AG04450 (cell line): Measurements from ENCODE around the gene KCNMA1. TPM values are rescaled to one million over a fixed set of nuclear protein-coding genes. Genes with fewer than 3 reads are reported as not detected.

Experiments
- CTCF ChIA-PET: fragments of 300-600, 350-600 bp; formaldehyde crosslinking; extraction: SDS; loops from one replicate; lab custom pipeline; 2022; ENCODE audit warnings: antibody characterized with exemption, inconsistent platforms; lab: Charles Lee
- POLR2A ChIA-PET: fragments of 350-600 bp; formaldehyde crosslinking; extraction: SDS; loops from one replicate; lab custom pipeline; 2021; ENCODE audit warnings: antibody characterized with exemption, inconsistent platforms; lab: Yijun Ruan, JAX
- DNase-seq: peaks from one replicate; pipeline ENCODE4 v3.0.0-alpha.2; 2011; ENCODE audit warnings: low read depth, low spot score
- H3K27ac ChIP-seq: one replicate; pipeline ENCODE4 v1.5.1; 2012; ENCODE audit warnings: low read depth, low read length, control low read depth
- H3K27me3 ChIP-seq: one replicate; pipeline ENCODE4 v1.6.0; 2012; ENCODE audit warnings: low read length; ENCODE audit not compliant: control insufficient read depth, insufficient read depth
- H3K4me3 ChIP-seq: 2 replicates; pipeline ENCODE4 v1.5.1; 2011; ENCODE audit warnings: mild to moderate bottlenecking, low read depth, low read length, control low read depth
- H3K9me3 ChIP-seq: 2 replicates; pipeline ENCODE4 v1.5.1; 2012; ENCODE audit warnings: low read length; ENCODE audit not compliant: control insufficient read depth, insufficient read depth
- polyA plus RNA-seq: library from polyadenylated mRNA; depleted of rRNA; stranded (reverse); fragments of >200 nt; gene quantifications from 2 replicates; pipeline ENCODE4 v1.2.3, GENCODE V29; 2011
- TF ChIP-seq, protein P1 (sequence below): IDR thresholded peaks from 2 replicates; pipeline ENCODE4 v1.5.1; 2011; ENCODE audit warnings: low read depth, low read length, control low read depth, inconsistent platforms

KCNMA1 gene
- polyA plus RNA-seq, 1 experiment = 58.8 TPM

DNA sequence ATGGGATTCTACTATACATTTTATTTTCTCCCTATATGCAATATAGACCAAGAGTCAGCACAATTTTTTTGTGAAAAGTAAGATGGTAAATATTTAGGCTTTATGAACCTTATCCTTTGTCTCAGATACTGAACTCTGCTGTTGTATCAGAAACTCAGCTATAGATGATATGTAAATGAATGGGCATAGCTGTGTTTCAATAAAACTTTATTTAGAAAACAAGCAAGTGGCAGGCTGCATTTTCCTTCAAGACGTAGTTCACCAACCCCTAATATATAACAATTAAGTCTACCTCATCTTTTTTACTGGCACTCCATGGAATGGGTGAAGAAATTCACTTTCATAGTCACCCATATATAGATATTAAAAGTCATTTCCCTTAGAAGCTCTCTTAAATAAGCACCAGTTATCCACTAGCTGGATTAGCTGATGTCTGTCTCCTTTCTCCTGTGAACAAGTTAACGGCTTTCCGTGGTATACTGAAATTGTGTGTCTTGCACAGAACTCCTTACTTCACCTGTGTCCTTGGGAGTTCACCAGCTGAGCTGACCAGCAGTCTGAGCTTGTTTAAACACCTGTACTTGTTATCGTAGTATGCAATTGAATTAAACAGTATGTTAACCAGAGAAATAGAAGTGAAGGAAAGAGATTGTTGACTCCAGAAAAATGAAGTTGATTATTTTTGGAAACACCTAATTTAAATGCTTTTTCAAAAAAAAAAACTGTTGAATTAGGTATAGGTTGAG is 770.6 kb downstream of the KCNMA1 start:
- Histone ChIP-seq H3K27ac (no peak overlapping the region), H3K9me3 (no peaks in the 10 kb centered on the region), H3K4me3 (no peak overlapping the region), H3K27me3 (peaks cover 7% of the 10 kb centered on the region)
- ChIA-PET CTCF (no interaction called here), POLR2A (no interaction called here)
- DNase-seq = no peak
- TF ChIP-seq, protein P1, sequence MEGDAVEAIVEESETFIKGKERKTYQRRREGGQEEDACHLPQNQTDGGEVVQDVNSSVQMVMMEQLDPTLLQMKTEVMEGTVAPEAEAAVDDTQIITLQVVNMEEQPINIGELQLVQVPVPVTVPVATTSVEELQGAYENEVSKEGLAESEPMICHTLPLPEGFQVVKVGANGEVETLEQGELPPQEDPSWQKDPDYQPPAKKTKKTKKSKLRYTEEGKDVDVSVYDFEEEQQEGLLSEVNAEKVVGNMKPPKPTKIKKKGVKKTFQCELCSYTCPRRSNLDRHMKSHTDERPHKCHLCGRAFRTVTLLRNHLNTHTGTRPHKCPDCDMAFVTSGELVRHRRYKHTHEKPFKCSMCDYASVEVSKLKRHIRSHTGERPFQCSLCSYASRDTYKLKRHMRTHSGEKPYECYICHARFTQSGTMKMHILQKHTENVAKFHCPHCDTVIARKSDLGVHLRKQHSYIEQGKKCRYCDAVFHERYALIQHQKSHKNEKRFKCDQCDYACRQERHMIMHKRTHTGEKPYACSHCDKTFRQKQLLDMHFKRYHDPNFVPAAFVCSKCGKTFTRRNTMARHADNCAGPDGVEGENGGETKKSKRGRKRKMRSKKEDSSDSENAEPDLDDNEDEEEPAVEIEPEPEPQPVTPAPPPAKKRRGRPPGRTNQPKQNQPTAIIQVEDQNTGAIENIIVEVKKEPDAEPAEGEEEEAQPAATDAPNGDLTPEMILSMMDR = no peak

DNA sequence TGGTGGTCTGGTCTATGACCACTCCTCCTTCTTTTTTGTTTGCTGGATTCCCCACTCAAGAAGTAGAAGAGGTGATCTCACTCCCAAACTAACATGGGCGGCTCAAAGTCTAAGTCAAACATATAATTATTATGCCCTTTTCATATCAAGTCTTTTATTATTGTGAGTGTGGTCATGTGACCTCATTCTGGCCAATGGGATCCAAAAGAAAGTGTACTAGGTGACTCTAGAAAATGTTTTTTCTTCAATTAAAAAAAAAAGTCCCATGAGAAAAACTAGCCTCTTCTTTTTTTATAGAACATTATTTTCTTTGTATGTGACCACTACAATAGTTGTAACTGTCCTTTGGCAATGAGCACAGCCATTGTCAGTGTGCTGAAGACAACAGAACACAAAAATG is 772.7 kb downstream of the KCNMA1 start:
- ChIA-PET POLR2A (no interaction called here), CTCF (no interaction called here)
- H3K27ac ChIP-seq = no peak overlapping the region
- no peak for DNase-seq
- peaks cover 4% of the 10 kb centered on the region for H3K27me3 ChIP-seq
- TF ChIP-seq, protein P1 = no peak
- no peaks in the 10 kb centered on the region for H3K9me3 ChIP-seq
- H3K4me3 ChIP-seq = no peak overlapping the region

DNA sequence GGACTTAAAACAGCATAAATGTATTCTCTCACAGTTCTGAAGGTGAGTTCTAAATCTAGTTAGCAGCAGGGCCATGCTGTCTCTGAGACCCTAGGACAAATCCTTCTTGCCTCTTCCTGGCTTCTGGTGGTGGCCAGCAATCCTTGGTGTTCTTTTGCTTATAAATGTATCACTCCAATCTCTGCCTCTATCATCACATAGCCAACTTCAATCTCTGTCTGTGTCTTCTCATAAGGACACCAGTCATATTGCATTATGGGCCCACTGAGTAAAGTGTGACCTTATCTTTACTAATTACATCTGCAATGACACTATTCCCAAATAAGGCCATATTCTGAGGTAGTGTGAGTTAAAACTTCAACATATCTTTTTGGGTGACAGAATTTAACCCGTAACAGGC is 778.9 kb downstream of the KCNMA1 start:
- TF ChIP-seq, protein P1 = no peak
- Histone ChIP-seq H3K4me3 (no peak overlapping the region), H3K27me3 (no peaks in the 10 kb centered on the region), H3K27ac (no peak overlapping the region), H3K9me3 (no peaks in the 10 kb centered on the region)
- DNase-seq = no peak
- POLR2A ChIA-PET = no interaction called here
- CTCF ChIA-PET = no interaction called here

DNA sequence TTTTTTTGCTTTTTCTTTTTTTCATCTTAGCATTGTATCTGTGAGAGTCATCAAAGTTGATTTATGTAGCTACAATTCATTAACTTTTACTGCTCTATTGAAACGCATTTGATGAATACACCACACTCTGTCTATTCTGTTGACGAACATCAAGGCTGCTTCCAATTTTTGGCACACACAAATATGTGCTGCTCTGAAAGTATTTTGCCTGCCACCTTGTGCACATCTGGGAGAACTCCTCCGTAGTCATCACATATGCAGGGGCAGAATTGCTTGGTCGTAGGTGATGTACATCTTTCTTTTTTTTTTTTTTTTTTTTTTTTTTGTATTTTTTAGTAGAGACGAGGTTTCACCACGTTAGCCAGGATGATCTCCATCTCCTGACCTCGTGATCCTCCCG is 796.8 kb downstream of the KCNMA1 start:
- no peaks in the 10 kb centered on the region for H3K27me3 ChIP-seq
- POLR2A ChIA-PET = no interaction called here
- no peak overlapping the region for H3K4me3 ChIP-seq
- no peak overlapping the region for H3K27ac ChIP-seq
- TF ChIP-seq, protein P1 = no peak
- H3K9me3 ChIP-seq = no peaks in the 10 kb centered on the region
- CTCF ChIA-PET = no interaction called here
- no peak for DNase-seq

DNA sequence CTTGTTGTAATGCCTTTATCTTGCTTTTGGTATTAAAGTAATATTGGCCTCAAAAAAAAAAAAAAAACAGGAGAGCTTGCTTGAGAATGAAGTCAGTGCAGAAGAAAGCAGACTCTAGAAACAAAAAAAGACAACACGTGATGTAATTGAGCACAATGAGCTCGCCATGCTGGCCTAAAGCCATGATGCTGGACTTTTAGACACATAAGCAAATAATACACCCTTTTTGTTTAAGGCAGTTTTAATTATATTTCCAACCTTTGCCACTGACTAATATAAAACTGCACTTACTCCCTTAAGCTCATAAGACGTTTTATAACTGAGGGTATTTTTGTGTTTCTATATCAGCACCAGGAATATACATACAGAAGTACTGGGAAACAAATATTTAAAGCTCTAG is 798.3 kb downstream of the KCNMA1 start:
- DNase-seq = no peak
- Histone ChIP-seq H3K27ac (no peak overlapping the region), H3K9me3 (no peaks in the 10 kb centered on the region), H3K4me3 (no peak overlapping the region), H3K27me3 (peaks cover 2% of the 10 kb centered on the region)
- ChIA-PET CTCF (interaction anchor here (0.6 kb wide), 1 partner anchor 121 kb away, joined by 5 read pairs; no protein-coding TSS in a partner anchor), POLR2A (no interaction called here)
- TF ChIP-seq, protein P1 = no peak
